ENCODE data around the gene CADPS2.

The CADPS2 gene

GRCh38 chr7:122619664-122620063 lies 266.6 kb downstream of the CADPS2 start:
- Histone ChIP-seq H3K9ac (ENCODE audit: low read length) (no peak overlapping the region), H3K79me2 (ENCODE audit: low read length) (no peaks in the 10 kb centered on the region), H2AFZ (ENCODE audit: low read length) (no peak overlapping the region), H3K27ac (ENCODE audit: low read length) (no peak overlapping the region), H3F3A (ENCODE audit: insufficient read depth, low read length) (peaks cover 2% of the 10 kb centered on the region; the same call in 1 of the 2 replicates), H3K9me2 (replicated peaks; ENCODE audit: insufficient read depth, low read length) (no peaks in the 10 kb centered on the region), H3K4me1 (ENCODE audit: low read length) (no peaks in the 10 kb centered on the region), H3K27me3 (replicated peaks; ENCODE audit: insufficient read depth, low read length) (no peaks in the 10 kb centered on the region), H3K4me2 (ENCODE audit: low read depth, low read length) (no peak overlapping the region), H3K36me3 (replicated peaks; ENCODE audit: insufficient read depth, low read length) (peaks cover 5% of the 10 kb centered on the region; the same call in 1 of the 2 replicates), H3K4me3 (ENCODE audit: low read length) (no peak overlapping the region), H4K20me1 (ENCODE audit: insufficient read depth, low read length) (no peaks in the 10 kb centered on the region), H3K9me3 (replicated peaks; ENCODE audit: insufficient read depth, low read length) (no peaks in the 10 kb centered on the region)
- TF ChIP-seq EZH2phosphoT487 (IDR thresholded peaks at IDR 0.05; ENCODE audit: low read length) (no peak), CTCF (IDR thresholded peaks at IDR 0.05; ENCODE audit: low read length) (no peak), EZH2 (optimal IDR thresholded peaks at IDR 0.05; ENCODE audit: low read depth, low read length) (no peak)
- no peak for DNase-seq

- no peaks in the 10 kb centered on the region for H4K20me1 ChIP-seq (ENCODE audit: insufficient read depth, low read length)
- no peak overlapping the region for H3K4me2 ChIP-seq (ENCODE audit: low read depth, low read length)
- H3K79me2 ChIP-seq (ENCODE audit: low read length) = no peaks in the 10 kb centered on the region
- no peaks in the 10 kb centered on the region for H3K27me3 ChIP-seq (replicated peaks; ENCODE audit: insufficient read depth, low read length)
- H2AFZ ChIP-seq (ENCODE audit: low read length) = no peak overlapping the region
- peaks cover 5% of the 10 kb centered on the region; the same call in 1 of the 2 replicates for H3K36me3 ChIP-seq (replicated peaks; ENCODE audit: insufficient read depth, low read length)
- no peak overlapping the region for H3K9ac ChIP-seq (ENCODE audit: low read length)
- no peak overlapping the region for H3K27ac ChIP-seq (ENCODE audit: low read length)
- H3K4me1 ChIP-seq (ENCODE audit: low read length) = no peaks in the 10 kb centered on the region
- DNase-seq = no peak
- no peaks in the 10 kb centered on the region for H3K9me3 ChIP-seq (replicated peaks; ENCODE audit: insufficient read depth, low read length)
- H3K4me3 ChIP-seq (ENCODE audit: low read length) = no peak overlapping the region
- TF ChIP-seq EZH2phosphoT487 (IDR thresholded peaks at IDR 0.05; ENCODE audit: low read length) = no peak
- TF ChIP-seq CTCF (IDR thresholded peaks at IDR 0.05; ENCODE audit: low read length) = no peak
- no peak for TF ChIP-seq EZH2 (optimal IDR thresholded peaks at IDR 0.05; ENCODE audit: low read depth, low read length)
- H3F3A ChIP-seq (ENCODE audit: insufficient read depth, low read length) = peaks cover 2% of the 10 kb centered on the region; the same call in 1 of the 2 replicates
- no peaks in the 10 kb centered on the region for H3K9me2 ChIP-seq (replicated peaks; ENCODE audit: insufficient read depth, low read length)
Measured at GRCh38 chr7:122618585-122619189, 267.6 kb downstream of the CADPS2 start.

- peaks cover 2% of the 10 kb centered on the region; the same call in 1 of the 2 replicates for H3F3A ChIP-seq (ENCODE audit: insufficient read depth, low read length)
- H3K4me2 ChIP-seq (ENCODE audit: low read depth, low read length) = no peak overlapping the region
- H3K27me3 ChIP-seq (replicated peaks; ENCODE audit: insufficient read depth, low read length) = no peaks in the 10 kb centered on the region
- no peaks in the 10 kb centered on the region for H4K20me1 ChIP-seq (ENCODE audit: insufficient read depth, low read length)
- H3K27ac ChIP-seq (ENCODE audit: low read length) = no peak overlapping the region
- H2AFZ ChIP-seq (ENCODE audit: low read length) = no peak overlapping the region
- H3K9me2 ChIP-seq (replicated peaks; ENCODE audit: insufficient read depth, low read length) = no peaks in the 10 kb centered on the region
- no peaks in the 10 kb centered on the region for H3K4me1 ChIP-seq (ENCODE audit: low read length)
- no peak overlapping the region for H3K4me3 ChIP-seq (ENCODE audit: low read length)
- TF ChIP-seq CTCF (IDR thresholded peaks at IDR 0.05; ENCODE audit: low read length) (no peak), EZH2phosphoT487 (IDR thresholded peaks at IDR 0.05; ENCODE audit: low read length) (no peak), EZH2 (optimal IDR thresholded peaks at IDR 0.05; ENCODE audit: low read depth, low read length) (no peak)
- peaks cover 5% of the 10 kb centered on the region; the same call in 1 of the 2 replicates for H3K36me3 ChIP-seq (replicated peaks; ENCODE audit: insufficient read depth, low read length)
- H3K9ac ChIP-seq (ENCODE audit: low read length) = no peak overlapping the region
- H3K79me2 ChIP-seq (ENCODE audit: low read length) = no peaks in the 10 kb centered on the region
- no peak for DNase-seq
- H3K9me3 ChIP-seq (replicated peaks; ENCODE audit: insufficient read depth, low read length) = no peaks in the 10 kb centered on the region
Measured at GRCh38 chr7:122616951-122617350, 269.3 kb downstream of the CADPS2 start.

All from MM.1S (cell line).